ENCODE results near the gene SUPT3H.

GRCh38 chr6:44780161-44780560 lies 597.6 kb downstream of the SUPT3H start:
- TF ChIP-seq CTCF (optimal IDR thresholded peaks at IDR 0.05 in 1 of 3, IDR thresholded peaks at IDR 0.05 in 1 of 3, conservative IDR thresholded peaks at IDR 0.05 in 1 of 3; ENCODE audit: extremely low read depth in 1 of 3, insufficient read depth in 2 of 3, low read length in 3 of 3) (no peak), EZH2 (IDR thresholded peaks at IDR 0.05; ENCODE audit: low read length) (no peak)
